Middle frontal gyrus (tissue), 1 donor: ENCODE data around the gene ELFN2.

Experiments
- DNase-seq: peaks from one replicate; pipeline ENCODE4 v3.0.0-alpha.2; 2015; ENCODE audit warnings: low spot score; ENCODE audit errors: extremely low spot score

Gene ELFN2

GRCh38 chr22:37455896-37456295 is 28.6 kb upstream of the ELFN2 start:
- DNase-seq, result no peak

- DNase-seq, result no peak
Measured at GRCh38 chr22:37454857-37455686, 27.8 kb upstream of the ELFN2 start.

GRCh38 chr22:37453696-37454095 is 26.4 kb upstream of the ELFN2 start:
- DNase-seq, result no peak

DNA sequence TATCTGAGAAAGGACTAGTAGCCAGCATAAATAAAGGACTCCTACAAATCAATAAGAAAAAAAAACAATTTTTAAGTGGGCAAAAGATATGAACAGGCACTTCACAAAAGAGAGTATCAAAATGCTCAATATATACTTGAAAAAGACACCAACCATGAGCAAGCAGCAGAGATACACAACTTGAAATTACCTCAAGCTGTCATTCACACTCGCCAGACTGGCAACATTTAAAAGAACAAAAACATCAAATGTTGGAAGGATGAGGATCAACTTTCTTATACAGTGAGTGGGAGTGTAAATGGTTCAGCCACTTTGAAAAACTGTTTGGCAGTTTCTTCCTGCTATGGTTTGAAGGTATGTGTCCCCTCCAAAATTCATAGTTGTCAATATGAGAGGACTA is 23.9 kb upstream of the ELFN2 start:
- no peak for DNase-seq

DNA sequence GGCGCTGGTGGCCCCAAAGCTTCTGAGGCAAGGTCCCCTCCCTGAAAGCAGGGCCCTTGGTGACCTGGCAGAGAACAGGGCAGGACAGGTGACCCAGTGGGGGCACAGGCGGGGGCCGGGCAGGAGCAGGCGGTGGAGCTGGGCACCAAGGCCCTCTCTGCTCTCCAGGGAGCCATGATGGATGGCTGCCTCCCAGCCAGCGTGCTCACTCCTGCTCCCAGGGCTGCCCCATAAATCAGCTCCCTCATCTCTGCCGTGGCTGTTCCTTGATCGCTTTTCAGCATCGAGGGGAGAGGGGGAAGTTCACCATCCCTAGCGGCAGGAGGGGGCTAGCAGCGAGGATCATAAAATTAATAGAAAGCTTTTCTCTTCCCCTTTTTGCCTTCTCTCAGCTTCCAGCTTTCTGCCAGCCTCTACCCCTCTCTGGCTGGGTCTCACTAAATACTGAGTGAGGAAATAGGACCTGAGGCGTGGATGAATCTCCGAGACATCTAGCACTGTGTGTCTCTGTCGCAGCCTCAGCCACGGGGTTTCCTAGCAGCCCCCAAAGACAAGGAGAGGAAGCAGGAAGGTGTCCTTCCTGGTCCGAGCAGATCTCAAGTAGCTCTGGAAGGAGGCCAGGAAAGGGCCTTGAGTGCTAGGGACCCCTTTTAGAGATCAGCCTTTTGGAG is 22.2 kb upstream of the ELFN2 start:
- DNase-seq, result no peak

DNA sequence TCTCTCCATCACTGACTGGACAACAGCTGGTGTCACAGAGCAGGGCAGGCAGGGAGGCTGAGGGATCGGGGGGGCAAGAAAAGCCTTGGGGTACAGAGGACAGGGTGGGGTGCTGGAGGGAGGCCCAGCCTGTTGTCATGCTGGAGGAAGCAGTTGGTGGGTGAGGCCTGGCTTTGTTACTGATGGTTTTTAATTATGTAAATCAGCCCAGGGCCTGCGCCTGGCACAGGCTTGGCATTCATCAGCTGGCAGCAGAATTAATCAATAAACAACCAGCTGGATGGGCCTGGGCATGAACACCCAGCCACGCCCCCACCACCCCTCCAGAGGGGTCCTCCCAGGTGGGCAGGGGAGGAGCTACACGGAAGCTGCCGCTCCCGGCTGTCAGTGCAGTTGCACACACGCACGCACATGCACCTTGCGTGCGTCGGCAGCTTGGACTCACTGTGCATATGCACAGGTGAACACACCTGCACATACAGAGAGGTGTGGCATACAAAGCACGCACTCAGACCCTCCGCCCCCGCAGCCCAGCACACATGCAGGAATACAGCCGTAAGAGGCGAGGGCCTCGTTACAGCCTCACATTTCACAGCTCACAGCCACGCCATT is 21.3 kb upstream of the ELFN2 start:
- no peak for DNase-seq

DNA sequence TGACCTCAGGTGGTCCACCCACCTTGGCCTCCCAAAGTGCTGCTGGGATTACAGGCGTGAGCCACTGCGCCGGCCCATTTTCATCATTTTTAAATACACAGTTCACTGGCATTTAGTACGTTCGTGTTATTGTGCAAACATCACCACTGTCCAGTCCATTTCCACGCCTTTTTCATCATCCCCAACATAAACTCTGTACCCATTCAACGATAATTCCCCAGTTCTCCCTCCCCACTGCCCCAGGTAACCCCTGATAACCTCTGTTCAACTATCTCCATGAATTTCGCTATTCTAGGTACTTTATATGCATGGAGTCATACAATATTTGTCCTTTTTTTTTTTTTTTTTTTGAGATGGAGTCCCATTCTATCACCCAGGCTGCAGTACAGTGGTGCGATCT is 18.2 kb upstream of the ELFN2 start:
- no peak for DNase-seq

- DNase-seq, result no peak
Measured at GRCh38 chr22:37443977-37444376, 16.7 kb upstream of the ELFN2 start.

DNA sequence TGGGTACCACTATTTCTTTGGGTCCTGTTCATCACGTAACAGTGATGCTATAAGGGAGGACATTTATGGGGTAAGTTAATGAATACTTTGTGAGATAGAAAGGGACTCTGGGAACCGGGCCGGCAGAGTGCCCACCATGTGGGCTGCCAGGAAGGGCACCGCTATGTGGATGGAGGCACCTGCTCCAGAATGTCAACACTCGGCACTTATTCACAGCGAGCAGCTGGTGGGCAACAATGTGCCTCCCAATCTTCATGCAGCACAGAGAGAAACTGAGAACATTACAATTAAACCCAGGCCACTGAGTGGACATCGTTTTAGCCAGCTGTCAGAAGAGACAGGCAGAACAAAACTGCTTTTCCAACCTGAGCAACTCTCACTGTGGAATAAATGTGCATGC is 15.8 kb upstream of the ELFN2 start:
- no peak for DNase-seq

DNA sequence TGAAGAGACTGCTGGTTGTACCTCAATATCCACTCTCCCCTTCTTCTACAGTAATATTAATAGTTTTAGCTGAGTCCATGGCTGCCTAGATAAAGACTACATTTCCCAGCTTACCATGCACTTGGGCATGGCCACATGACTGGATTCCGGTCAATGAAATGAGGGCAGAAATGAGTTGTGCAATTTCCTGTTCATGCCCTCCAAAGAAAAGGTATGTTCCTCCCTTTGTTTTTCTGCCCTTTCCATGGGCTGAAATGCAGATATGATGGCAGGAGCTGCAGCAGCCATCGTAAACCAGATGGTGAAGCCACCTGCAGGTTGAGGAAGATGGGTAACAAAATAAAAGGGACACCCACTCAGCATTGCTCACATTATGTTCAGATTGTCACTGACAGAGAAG is 15.3 kb upstream of the ELFN2 start:
- DNase-seq, result no peak

DNA sequence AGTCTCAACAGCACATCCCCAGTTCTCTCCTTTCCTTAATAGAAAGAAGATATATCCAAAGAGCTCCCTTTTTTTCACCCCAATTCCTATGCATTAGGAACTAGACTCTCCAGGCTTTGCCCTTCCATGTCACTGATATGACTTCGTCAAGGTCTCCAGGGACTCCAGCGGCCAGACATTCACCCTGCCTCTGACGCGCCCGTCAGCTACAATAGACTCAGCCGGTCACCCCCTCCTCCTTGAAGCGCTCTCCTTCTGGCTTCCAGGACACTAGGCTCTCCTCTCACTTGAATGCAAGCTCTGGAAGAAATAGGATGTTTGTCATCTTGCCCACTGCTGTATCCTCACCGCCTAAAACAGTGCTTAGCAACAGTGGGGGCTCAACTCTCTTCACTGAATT is 14.9 kb upstream of the ELFN2 start:
- no peak for DNase-seq

- DNase-seq, result no peak
Measured at GRCh38 chr22:37440875-37441274, 13.6 kb upstream of the ELFN2 start.

- DNase-seq, result no peak
Measured at GRCh38 chr22:37439347-37439746, 12.1 kb upstream of the ELFN2 start.

- DNase-seq, result no peak
Measured at GRCh38 chr22:37435970-37436603, 8.8 kb upstream of the ELFN2 start.

GRCh38 chr22:37433786-37434185 is 6.5 kb upstream of the ELFN2 start:
- DNase-seq, result no peak

DNA sequence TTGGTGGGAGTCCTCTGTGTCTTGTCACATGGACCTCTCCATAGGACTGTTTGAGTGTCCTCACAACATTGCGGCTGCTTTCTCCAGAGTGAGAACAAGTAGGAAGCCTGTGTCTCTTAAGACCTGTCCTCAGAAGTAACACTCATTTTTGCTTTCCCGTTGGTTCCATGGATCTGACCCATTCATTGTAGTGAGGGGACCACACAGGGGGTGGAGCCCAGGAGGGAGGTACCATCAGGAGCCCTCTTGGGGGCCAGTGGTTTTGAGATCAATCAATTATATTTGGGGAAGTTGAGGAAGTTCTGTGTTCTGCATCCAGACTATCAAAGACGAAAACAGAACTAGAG is 5.4 kb upstream of the ELFN2 start:
- DNase-seq, result no peak

GRCh38 chr22:37431801-37432707 is 4.8 kb upstream of the ELFN2 start:
- no peak for DNase-seq

- DNase-seq, result no peak
Measured at GRCh38 chr22:37431366-37431765, 4.1 kb upstream of the ELFN2 start.

GRCh38 chr22:37430941-37431340 is 3.7 kb upstream of the ELFN2 start:
- no peak for DNase-seq

DNA sequence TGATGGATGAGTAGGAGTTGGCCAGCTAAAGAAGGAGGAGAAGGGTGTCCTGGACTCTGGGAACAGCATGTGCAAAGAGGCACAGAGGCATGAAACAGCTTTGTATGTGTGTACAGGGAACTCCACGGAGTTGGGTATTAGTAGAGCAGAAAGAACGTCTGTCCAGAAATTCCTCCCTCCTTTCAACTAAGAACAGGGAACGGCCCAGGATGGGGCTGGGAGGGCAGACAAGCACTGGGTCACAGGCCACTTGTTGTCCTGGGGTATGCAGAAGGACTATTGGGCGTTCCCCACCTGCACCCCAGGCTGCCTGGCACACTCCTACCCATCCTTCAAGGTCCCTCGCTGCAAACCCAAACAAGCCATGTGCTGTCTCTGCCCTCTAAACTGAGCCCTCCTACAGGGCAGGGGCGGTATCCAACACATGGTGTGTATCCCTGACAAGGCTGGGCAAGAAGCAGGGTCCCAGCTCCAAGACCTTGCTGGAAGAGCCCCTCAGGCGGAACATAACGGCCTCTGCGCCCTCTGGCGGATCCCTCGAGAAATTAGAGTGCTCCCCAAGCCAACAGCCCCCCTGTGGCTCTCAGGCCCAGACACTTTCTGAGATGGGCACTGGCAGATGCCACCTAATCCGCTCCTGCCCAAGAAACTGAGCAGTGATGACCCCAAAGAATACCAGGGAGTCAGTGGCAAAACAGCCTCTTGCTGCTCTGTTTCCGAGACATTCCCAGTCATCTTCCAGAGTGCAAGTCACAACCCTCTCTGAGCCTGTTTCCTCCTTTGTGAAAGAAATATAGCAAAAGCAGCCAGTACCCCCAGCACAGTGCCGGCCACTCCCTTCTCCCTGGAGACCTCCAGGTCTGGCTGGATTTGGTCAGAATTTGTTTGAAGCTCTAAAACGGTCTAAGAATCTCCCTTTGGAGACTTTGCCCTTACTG is 1.6 kb upstream of the ELFN2 start:
- DNase-seq, result no peak
